GM12878 (cell line): ENCODE results near the gene TXNDC12. TPM values are rescaled to one million over a fixed set of nuclear protein-coding genes. Genes with fewer than 3 reads are reported as not detected.
"Not testable (repeated sequence)": the region's sequence is repeated elsewhere in the genome, so short reads cannot be mapped to it uniquely, and the experiment has no call there.

Experiments used
- ATAC-seq: fragments of 200-7000 bp; cut with Tn5 transposase; 3 replicates; pipeline ENCODE4 v1.9.1; 2020; ENCODE audit warnings: mild to moderate bottlenecking, moderate library complexity
- BruUV-seq: library from RNA; stranded (reverse); fragments of 400-500 nt; replicated peaks from 2 replicates; lab custom pipeline; 2021; lab: Mats Ljungman, UMichigan
- CTCF ChIA-PET: fragments of 300-600 bp; sonication (Branson Sonifier 250); formaldehyde crosslinking; extraction: SDS; loops from one replicate; lab custom pipeline; 2021; ENCODE audit warnings: inconsistent platforms; lab: Yijun Ruan, JAX
- POLR2A ChIA-PET: fragments of 350-600 bp; formaldehyde crosslinking; extraction: SDS; loops from one replicate; lab custom pipeline; 2021; ENCODE audit warnings: inconsistent platforms; lab: Charles Lee
- RAD21 ChIA-PET: fragments of 300-600 bp; sonication (Branson Sonifier 250); formaldehyde crosslinking; loops from one replicate; lab custom pipeline; 2023; ENCODE audit warnings: antibody characterized with exemption; ENCODE audit not compliant: unreplicated experiment; lab: Charles Lee
- SMC1A ChIA-PET: fragments of 300-600 bp; sonication (Branson Sonifier 250); formaldehyde crosslinking; loops from one replicate; lab custom pipeline; 2023; ENCODE audit not compliant: unreplicated experiment, uncharacterized antibody; lab: Charles Lee
- DNase-seq: peaks from one replicate; pipeline ENCODE4 v3.0.0-alpha.2; 2011; ENCODE audit warnings: low read depth, low spot score
- FAIRE-seq: peaks from 3 replicates; lab custom pipeline; 2011; peaks lifted over from hg19 to GRCh38; lab: Jason Lieb, UNC
- H2AFZ ChIP-seq: 2 replicates; pipeline ENCODE4 v1.6.0; 2011; ENCODE audit warnings: low read depth, low read length, control low read depth; ENCODE audit not compliant: control insufficient read depth
- H3K27ac ChIP-seq: 2 replicates; pipeline ENCODE4 v1.5.1; 2011; ENCODE audit warnings: control low read depth; ENCODE audit not compliant: control insufficient read depth, insufficient read depth
- H3K27me3 ChIP-seq, 2 experiments: replicated peaks in 1 of 2; 2 replicates each; pipeline versions ENCODE4 v1.6.0 to v1.6.1; 2011; ENCODE audit warnings: low read length in 1 of 2; ENCODE audit not compliant: control insufficient read depth in 2 of 2, insufficient read depth in 2 of 2
- H3K36me3 ChIP-seq, 2 experiments: 2 replicates each; pipeline ENCODE4 v1.5.1; 2011; ENCODE audit warnings: low read length in 1 of 2; ENCODE audit not compliant: control insufficient read depth in 2 of 2, insufficient read depth in 2 of 2
- H3K4me1 ChIP-seq: 2 replicates; pipeline ENCODE4 v1.6.1; 2011; ENCODE audit warnings: mild to moderate bottlenecking, low read length, moderate library complexity, mixed read lengths; ENCODE audit not compliant: control insufficient read depth, insufficient read depth
- H3K4me2 ChIP-seq: 2 replicates; pipeline ENCODE4 v1.6.0; 2011; ENCODE audit warnings: control low read depth; ENCODE audit not compliant: control insufficient read depth, insufficient read depth
- H3K4me3 ChIP-seq: fragments of 200-600 bp; sonication (generic); 2 replicates; pipeline ENCODE4 v1.5.1; 2016
- H3K79me2 ChIP-seq: 2 replicates; pipeline ENCODE4 v1.6.0; 2011; ENCODE audit warnings: low read length; ENCODE audit not compliant: control insufficient read depth, insufficient read depth
- H3K9ac ChIP-seq: 2 replicates; pipeline ENCODE4 v1.8.0; 2011; ENCODE audit warnings: low read length, control low read depth, mixed read lengths; ENCODE audit not compliant: control insufficient read depth, insufficient read depth
- H3K9me3 ChIP-seq: replicated peaks from 3 replicates; pipeline ENCODE4 v1.5.1; 2011; ENCODE audit warnings: mild to moderate bottlenecking, low read length; ENCODE audit not compliant: control insufficient read depth, insufficient read depth
- H4K20me1 ChIP-seq: 2 replicates; pipeline ENCODE4 v1.6.0; 2011; ENCODE audit not compliant: control insufficient read depth, insufficient read depth
- BACH1 ChIP-seq: fragments of 450-650 bp; IDR thresholded peaks from 2 replicates; pipeline ENCODE4 v1.6.1; 2017; ENCODE audit warnings: mild to moderate bottlenecking, borderline replicate concordance
- EZH2 ChIP-seq: IDR thresholded peaks from 2 replicates; pipeline ENCODE4 v1.6.1; 2012; ENCODE audit warnings: low read depth, mild to moderate bottlenecking, control low read depth, inconsistent platforms, low read length, borderline replicate concordance; ENCODE audit not compliant: control insufficient read depth
- NFIC ChIP-seq: IDR thresholded peaks from 2 replicates; pipeline ENCODE4 v1.6.1; 2012; ENCODE audit warnings: low read depth, mild to moderate bottlenecking, inconsistent platforms, low read length, moderate library complexity
- PAX8 ChIP-seq: fragments of 450-650 bp; IDR thresholded peaks from 2 replicates; pipeline ENCODE4 v1.6.1; 2017; ENCODE audit warnings: mild to moderate bottlenecking, moderate library complexity
- STAT1 ChIP-seq: fragments of 450-650 bp; conservative IDR thresholded peaks from 2 replicates; pipeline ENCODE4 v1.6.1; 2014; ENCODE audit warnings: antibody characterized with exemption, mild to moderate bottlenecking
- WGBS: methylation state at CpG from one replicate; pipeline ENCODE4 v1.1.6; 2016; ENCODE audit warnings: low lambda C conversion rate; ENCODE audit not compliant: insufficient replicate concordance, insufficient coverage; ENCODE audit errors: missing lambda C conversion rate; 5-methylcytosine and 5-hydroxymethylcytosine counted together
- in situ Hi-C: fragments of 300-500 bp; cut with MboI; formaldehyde crosslinking; loops from 9 replicates; pipeline ENCODE4 v1.14.3; 2018; ENCODE audit warnings: mixed read lengths
- intact Hi-C: fragments of 100-400 bp; cut with micrococcal nuclease; formaldehyde crosslinking; loops from one replicate; pipeline ENCODE4 v1.14.2; 2022; ENCODE audit not compliant: unreplicated experiment
- polyA plus RNA-seq, 11 experiments: library from polyadenylated mRNA; depleted of rRNA in 4 of 11; unstranded in 6 of 11; stranded (reverse) in 5 of 11; fragments of >200 nt; fragmentation: Nextera tagmentation in 4 of 11; fragmentation: Illumina TruSeq in 1 of 11; extraction: Ambion mirVana in 4 of 11; extraction: Trizol in 1 of 11; gene quantifications; 1 replicate in 1 of 11; 2 replicates in 10 of 11; pipeline versions ENCODE4 v1.2.1 to v1.2.3, GENCODE V29; 2011 to 2016; ENCODE audit warnings: inconsistent platforms in 2 of 11, missing spikeins in 2 of 11, low read depth in 1 of 11
- total RNA-seq, 4 experiments: library from RNA; depleted of rRNA in 3 of 4; stranded (reverse); fragments of >200 nt in 3 of 4; fragmentation: Illumina TruSeq in 1 of 4; extraction: Trizol in 1 of 4; gene quantifications; 2 replicates each; pipeline versions ENCODE4 v1.2.1 to v1.2.3, GENCODE V29; 2013 to 2021
- TF ChIP-seq, protein P1 (sequence below): fragments of 450-650 bp; IDR thresholded peaks from 2 replicates; pipeline ENCODE4 v1.6.1; 2017; ENCODE audit warnings: mild to moderate bottlenecking, moderate library complexity
- TF ChIP-seq, protein P2 (sequence below): IDR thresholded peaks from 2 replicates; pipeline ENCODE4 v1.6.1; 2011; ENCODE audit warnings: borderline replicate concordance, low read depth, mild to moderate bottlenecking, moderate library complexity, low read length; ENCODE audit not compliant: insufficient read depth, poor library complexity, severe bottlenecking

Gene TXNDC12
- total and polyA plus RNA-seq, 10 of the 15 experiments (the other 5 are each of a cell fraction or from before 2014, with no cell fraction given), result 6.7 to 41.7 (median 17.7) TPM

- WGBS, result 97% methylated on average over 4 of the region's 4 CpGs
- intact Hi-C loops, H2AFZ ChIP-seq, FAIRE-seq, H4K20me1 ChIP-seq, ATAC-seq, RAD21 ChIA-PET, H3K36me3 ChIP-seq, H3K9ac ChIP-seq, H3K4me1 ChIP-seq, in situ Hi-C loops, H3K27ac ChIP-seq, H3K79me2 ChIP-seq, H3K4me3 ChIP-seq, BruUV-seq, H3K27me3 ChIP-seq, DNase-seq, H3K9me3 ChIP-seq, H3K4me2 ChIP-seq: not testable (repeated sequence)
- ChIA-PET POLR2A (interaction anchor here (0.5 kb wide), 1 partner anchor 1910 kb away, joined by 6 read pairs; no protein-coding TSS in a partner anchor), SMC1A (interaction anchor here (1.0 kb wide), 1 partner anchor 10 kb away, joined by 3 read pairs; no protein-coding TSS in a partner anchor), CTCF (interaction anchor here (1.7 kb wide), 1 partner anchor 149 kb away, joined by 4 read pairs; no protein-coding TSS in a partner anchor)
Observed at GRCh38 chr1:52045666-52046195, 9.3 kb downstream of the TXNDC12 start.

DNA sequence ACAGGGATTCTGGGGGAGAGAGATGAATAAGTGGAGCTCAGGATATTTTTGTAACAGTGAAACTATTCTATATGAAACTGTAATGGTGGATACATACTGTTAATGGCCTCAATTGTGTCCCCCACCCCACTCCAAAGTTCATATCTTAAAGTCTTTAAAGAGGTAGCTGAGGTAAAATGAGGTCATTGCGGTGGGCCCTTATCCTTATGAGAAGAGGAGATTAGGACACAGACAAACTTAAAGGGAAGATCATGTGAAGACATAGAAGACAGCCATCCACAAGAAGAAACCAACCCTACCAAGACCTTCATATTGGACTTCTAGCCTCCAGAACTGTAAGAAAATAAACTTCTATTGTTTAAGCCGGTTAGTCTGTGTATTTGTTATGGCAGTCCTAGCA is 9.8 kb downstream of the TXNDC12 start:
- ChIA-PET RAD21 (no interaction called here), CTCF (interaction anchor here (1.2 to 1.7 kb wide), 2 partner anchors 17 to 148 kb away, joined by 3 to 4 read pairs; no protein-coding TSS in a partner anchor)
- in situ Hi-C loops, result no loop called here
- TF ChIP-seq BACH1 (no peak), NFIC (no peak), EZH2 (no peak), PAX8 (no peak), STAT1 (no peak)
- TF ChIP-seq, protein P1, sequence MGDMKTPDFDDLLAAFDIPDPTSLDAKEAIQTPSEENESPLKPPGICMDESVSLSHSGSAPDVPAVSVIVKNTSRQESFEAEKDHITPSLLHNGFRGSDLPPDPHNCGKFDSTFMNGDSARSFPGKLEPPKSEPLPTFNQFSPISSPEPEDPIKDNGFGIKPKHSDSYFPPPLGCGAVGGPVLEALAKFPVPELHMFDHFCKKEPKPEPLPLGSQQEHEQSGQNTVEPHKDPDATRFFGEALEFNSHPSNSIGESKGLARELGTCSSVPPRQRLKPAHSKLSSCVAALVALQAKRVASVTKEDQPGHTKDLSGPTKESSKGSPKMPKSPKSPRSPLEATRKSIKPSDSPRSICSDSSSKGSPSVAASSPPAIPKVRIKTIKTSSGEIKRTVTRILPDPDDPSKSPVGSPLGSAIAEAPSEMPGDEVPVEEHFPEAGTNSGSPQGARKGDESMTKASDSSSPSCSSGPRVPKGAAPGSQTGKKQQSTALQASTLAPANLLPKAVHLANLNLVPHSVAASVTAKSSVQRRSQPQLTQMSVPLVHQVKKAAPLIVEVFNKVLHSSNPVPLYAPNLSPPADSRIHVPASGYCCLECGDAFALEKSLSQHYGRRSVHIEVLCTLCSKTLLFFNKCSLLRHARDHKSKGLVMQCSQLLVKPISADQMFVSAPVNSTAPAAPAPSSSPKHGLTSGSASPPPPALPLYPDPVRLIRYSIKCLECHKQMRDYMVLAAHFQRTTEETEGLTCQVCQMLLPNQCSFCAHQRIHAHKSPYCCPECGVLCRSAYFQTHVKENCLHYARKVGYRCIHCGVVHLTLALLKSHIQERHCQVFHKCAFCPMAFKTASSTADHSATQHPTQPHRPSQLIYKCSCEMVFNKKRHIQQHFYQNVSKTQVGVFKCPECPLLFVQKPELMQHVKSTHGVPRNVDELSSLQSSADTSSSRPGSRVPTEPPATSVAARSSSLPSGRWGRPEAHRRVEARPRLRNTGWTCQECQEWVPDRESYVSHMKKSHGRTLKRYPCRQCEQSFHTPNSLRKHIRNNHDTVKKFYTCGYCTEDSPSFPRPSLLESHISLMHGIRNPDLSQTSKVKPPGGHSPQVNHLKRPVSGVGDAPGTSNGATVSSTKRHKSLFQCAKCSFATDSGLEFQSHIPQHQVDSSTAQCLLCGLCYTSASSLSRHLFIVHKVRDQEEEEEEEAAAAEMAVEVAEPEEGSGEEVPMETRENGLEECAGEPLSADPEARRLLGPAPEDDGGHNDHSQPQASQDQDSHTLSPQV, result no peak
- TF ChIP-seq, protein P2, sequence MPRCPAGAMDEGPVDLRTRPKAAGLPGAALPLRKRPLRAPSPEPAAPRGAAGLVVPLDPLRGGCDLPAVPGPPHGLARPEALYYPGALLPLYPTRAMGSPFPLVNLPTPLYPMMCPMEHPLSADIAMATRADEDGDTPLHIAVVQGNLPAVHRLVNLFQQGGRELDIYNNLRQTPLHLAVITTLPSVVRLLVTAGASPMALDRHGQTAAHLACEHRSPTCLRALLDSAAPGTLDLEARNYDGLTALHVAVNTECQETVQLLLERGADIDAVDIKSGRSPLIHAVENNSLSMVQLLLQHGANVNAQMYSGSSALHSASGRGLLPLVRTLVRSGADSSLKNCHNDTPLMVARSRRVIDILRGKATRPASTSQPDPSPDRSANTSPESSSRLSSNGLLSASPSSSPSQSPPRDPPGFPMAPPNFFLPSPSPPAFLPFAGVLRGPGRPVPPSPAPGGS, result no peak

More for the DNA sequence above, 9.8 kb downstream of the TXNDC12 start:
- Histone ChIP-seq H3K4me1 (no peaks in the 10 kb centered on the region), H3K79me2 (peaks cover 5% of the 10 kb centered on the region), H3K9ac (no peak overlapping the region), H3K36me3 (peaks cover 0 to 5% of the 10 kb centered on the region in 2 experiments; a peak in 3 of 4 replicates), H3K9me3 (no peaks in the 10 kb centered on the region; the same call in 2 of the 3 replicates), H3K4me3 (no peak overlapping the region), H3K27ac (no peak overlapping the region), H2AFZ (no peak overlapping the region), H3K27me3 (no peaks in the 10 kb centered on the region), H3K4me2 (no peak overlapping the region), H4K20me1 (no peaks in the 10 kb centered on the region)
- intact Hi-C loops, result no loop called here
- SMC1A ChIA-PET, result interaction anchor here (1.0 to 1.3 kb wide), 2 partner anchors 10 to 15 kb away, joined by 3 to 4 read pairs; no protein-coding TSS in a partner anchor
- ATAC-seq, result no peak
- BruUV-seq, result no TSS peak
- FAIRE-seq, result no peak
- POLR2A ChIA-PET, result no interaction called here
- no peak for DNase-seq
- WGBS, result 97% methylated on average over 2 of the region's 2 CpGs
